ENCODE data around the gene SLC25A1.
"Not testable (repeated sequence)": the region's sequence is repeated elsewhere in the genome, so short reads cannot be mapped to it uniquely, and the experiment has no call there.

SLC25A1 gene

GRCh38 chr22:19179497-19180048, 1.0 kb upstream of the SLC25A1 start:
- no peak for DNase-seq

- DNase-seq = peak; percentile 36
Observed at GRCh38 chr22:19178065-19178656, 375 bp downstream of the SLC25A1 start.

GRCh38 chr22:19177164-19178064, 1.1 kb downstream of the SLC25A1 start:
- DNase-seq = no peak

GRCh38 chr22:19176732-19177131, 1.8 kb downstream of the SLC25A1 start:
- no peak for DNase-seq

GRCh38 chr22:19176175-19176643, 2.3 kb downstream of the SLC25A1 start:
- DNase-seq = no peak

- DNase-seq = no peak
Observed at GRCh38 chr22:19175602-19176174, 2.8 kb downstream of the SLC25A1 start.

GRCh38 chr22:19175026-19175601, 3.4 kb downstream of the SLC25A1 start:
- no peak for DNase-seq

- DNase-seq = no peak
Observed at GRCh38 chr22:19174106-19175025, 4.2 kb downstream of the SLC25A1 start.

GRCh38 chr22:19173047-19174035, 5.2 kb downstream of the SLC25A1 start:
- DNase-seq = no peak

- DNase-seq = no peak
Observed at GRCh38 chr22:19172213-19173046, 6.1 kb downstream of the SLC25A1 start.

- DNase-seq = no peak
Observed at GRCh38 chr22:19169947-19170318, 8.6 kb downstream of the SLC25A1 start.

GRCh38 chr22:19169002-19169946, 9.3 kb downstream of the SLC25A1 start:
- DNase-seq = no peak

GRCh38 chr22:19168088-19168890, 10.2 kb downstream of the SLC25A1 start:
- no peak for DNase-seq

- DNase-seq = no peak
Observed at GRCh38 chr22:19167106-19167869, 11.2 kb downstream of the SLC25A1 start.

GRCh38 chr22:19166421-19166820, 12.1 kb downstream of the SLC25A1 start:
- DNase-seq = no peak

- DNase-seq = no peak
Observed at GRCh38 chr22:19164425-19164824, 14.1 kb downstream of the SLC25A1 start.

- not testable (repeated sequence) for DNase-seq
Observed at GRCh38 chr22:19158649-19159048, 19.9 kb downstream of the SLC25A1 start.
